Activated CD4-positive, alpha-beta T cell treated with anti-CD3 and anti-CD28 coated beads, Interleukin-2, amount 50 U/mL, for 4 hours (primary cell): Measurements from ENCODE around the gene STK40.

Experiments used
- DNase-seq, 2 experiments: peaks; one replicate each; pipeline ENCODE4 v3.0.0-alpha.2; 2020

STK40 gene

GRCh38 chr1:36397378-36398230 is 11.9 kb upstream of the STK40 start, which contains the start of gene LSM10:
Gene LSM10 (minus strand): TSS chr1:36397908. CDS start chr1:36394129, 3,779 bp downstream.
- DNase-seq, result peak; percentile 89 to 90

DNA sequence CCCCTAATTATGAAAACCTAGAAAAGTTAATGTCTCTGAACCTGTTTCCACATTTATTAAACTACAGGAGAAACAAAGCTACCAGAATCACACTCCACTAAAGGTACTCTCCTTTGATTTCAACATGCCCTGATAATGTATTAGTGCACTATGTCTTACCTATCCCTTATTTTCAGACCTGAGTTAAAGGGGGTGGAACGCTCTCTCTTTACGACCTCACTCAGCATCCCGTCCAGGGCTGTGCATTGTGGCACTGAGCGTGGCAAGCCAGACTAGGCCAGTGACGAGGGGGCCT is 11.3 kb upstream of the STK40 start:
- no peak for DNase-seq

GRCh38 chr1:36396359-36396758 is 10.6 kb upstream of the STK40 start:
- no peak for DNase-seq

DNA sequence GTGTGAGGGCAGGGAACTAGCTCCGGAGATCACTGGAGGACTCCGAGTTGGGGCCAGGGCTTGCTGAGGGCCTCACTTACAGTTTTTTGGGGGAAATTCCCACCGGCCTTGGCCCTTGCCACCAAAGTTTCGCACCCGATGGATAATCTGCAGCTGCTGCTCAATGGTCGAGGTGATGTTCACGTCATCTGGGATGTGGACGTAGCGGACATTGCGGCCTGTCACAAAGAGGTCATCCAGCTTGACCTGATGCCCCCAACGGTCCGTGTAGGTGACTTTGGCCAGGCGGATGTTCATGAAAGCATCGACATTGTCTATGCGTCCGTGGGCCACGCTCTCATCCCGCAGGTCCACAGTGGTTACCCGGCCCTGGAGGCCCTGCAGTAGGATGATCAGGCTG is 8.0 kb upstream of the STK40 start:
- DNase-seq, result no peak

- DNase-seq, result no peak
Observed at GRCh38 chr1:36392836-36393235, 7.1 kb upstream of the STK40 start.

- no peak for DNase-seq
Observed at GRCh38 chr1:36391271-36391670, 5.5 kb upstream of the STK40 start.

DNA sequence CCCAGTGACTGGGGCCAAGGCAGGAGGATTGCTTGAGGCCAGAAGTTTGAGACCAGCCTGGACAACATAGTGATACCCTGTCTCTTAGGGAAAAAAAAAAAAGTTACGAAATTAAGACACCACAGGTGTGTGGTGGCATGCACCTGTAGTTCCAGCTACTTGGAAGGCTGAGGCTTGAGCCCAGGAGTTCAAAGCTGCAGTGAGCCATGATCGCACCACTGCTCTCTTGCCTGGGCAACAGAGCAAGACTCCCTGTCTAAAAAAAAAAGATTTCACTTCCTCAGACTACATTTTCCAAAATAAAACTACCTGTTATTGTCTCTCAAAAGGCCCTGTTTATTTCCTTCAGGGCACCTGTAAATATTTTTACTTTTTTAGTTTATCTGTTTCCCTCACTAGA is 4.7 kb upstream of the STK40 start:
- DNase-seq, result no peak

GRCh38 chr1:36389999-36390398 is 4.3 kb upstream of the STK40 start:
- DNase-seq, result no peak

- DNase-seq, result no peak
Observed at GRCh38 chr1:36389261-36389660, 3.5 kb upstream of the STK40 start.

DNA sequence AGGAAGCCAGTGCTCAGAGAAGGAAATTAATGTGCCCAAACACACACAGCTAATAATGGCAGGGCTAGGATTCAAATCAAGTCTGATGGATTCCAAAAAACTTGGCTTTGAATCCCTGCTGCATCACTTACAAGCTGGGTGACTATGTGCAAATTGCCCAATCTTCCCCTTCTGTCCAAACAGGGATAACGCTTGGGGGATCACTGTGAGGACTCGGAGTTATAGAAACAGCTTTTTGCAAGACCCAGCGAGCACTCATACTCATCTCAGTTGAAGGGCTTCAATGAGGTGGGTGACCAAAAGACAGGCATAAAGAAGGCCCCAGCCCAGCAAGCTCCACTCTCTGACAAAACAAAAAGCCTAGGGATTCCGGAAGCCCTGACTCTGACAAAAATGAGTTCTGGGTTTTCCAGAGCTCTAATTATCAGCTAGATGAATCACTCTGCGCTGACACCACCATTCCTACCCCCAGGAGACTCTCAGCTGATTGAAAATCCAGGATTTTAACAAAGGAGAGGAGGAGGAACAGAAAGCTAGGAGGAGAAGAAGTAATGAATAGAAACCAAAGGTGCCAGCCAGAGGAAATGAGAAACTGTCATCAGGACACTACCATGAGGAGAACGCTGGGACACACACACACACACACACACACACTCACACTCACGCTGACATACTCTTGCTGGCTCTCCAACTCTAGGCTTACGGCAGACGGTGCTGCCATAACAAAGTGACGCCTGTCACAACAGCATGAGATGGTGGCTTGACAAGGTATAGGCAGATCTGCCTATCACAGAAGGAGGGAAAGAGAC is 1.6 kb upstream of the STK40 start:
- no peak for DNase-seq

DNA sequence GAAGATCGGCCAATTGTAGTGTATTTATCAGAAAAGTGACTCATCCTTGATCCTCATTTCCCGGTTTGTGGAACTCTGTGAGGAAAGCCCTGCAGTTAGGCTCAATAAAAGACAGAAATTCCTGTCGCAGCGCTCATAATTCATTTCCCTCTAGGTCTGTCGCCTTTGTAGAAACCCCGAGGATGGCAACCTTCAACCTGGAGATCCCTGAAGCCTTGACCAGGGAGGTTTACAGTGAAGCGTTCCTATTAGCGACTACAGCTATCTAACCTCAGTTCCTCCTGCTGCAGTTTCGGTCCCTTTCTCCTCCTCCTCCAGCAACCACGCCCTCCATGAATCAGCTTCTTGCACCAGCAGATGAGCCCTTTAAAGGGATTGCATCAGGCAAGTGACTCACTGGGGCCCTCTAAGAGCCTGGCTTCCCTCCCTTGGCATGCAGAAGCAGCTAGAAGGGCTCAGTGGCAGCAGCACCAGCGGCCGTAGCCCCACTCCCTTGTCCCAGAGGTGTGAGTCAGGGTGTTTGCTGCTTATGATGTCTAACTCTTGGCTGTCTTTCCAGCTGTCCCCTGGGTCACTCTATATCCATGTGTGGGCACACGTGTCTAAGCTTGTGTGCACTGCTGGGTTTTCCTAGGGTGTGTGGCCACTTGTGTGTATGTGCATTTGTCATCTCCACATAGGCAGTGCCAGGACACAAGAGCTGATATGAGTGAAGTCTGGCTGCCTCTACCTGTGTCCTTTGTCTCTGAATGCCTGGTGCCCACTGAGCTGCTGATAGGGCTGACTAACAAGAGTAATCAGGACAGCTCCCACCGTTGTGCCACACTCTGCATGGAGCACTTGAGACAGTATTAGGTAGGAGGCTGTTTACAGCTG is 779 bp upstream of the STK40 start:
- peak; percentile 89 to 92 for DNase-seq

DNA sequence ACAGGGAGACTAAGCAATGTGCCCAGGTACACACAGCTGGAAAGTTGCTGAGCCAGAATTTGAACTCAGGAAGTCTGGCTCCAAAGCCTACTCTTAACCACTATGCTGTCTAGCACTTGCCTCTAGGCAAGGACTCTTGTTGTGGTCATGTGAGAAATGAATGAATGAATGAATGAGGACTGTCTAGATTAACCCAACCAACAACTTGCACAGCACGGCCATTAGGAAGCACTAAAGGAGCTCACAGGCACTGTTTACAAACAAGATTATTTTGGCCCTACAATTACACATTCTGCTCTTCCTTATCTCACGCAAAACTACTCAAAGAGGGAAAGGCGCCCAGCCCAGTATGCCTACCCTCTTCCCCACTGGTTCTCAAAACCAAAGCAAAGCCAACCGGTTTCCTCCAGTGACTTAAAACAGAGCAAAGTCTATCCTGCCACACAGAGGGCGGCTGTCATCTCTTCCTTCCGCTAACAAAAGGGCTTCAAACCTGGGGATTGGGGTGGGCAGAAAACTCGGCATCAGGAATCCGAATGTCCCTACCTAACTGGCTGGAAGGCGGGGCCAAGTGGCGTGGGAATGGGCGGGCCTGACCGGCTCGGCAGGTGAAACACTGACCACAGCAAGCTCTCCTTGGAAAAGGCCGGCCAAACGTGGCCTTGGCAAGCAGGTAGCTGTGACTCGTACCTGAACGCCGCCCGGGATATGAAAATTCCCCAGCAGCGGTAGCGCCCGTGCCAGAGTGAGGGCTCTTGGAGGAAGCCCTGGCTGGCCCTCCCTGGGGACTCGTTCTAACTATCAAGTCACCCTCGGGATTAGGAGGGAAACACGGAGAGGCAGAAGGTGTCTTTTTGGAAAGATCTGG is 948 bp downstream of the STK40 start:
- DNase-seq, result peak in 1 of 2 experiments; percentile 13

- no peak for DNase-seq
Observed at GRCh38 chr1:36383240-36383639, 2.5 kb downstream of the STK40 start.

GRCh38 chr1:36382669-36383068 is 3.1 kb downstream of the STK40 start:
- no peak for DNase-seq

- DNase-seq, result no peak
Observed at GRCh38 chr1:36382231-36382630, 3.5 kb downstream of the STK40 start.

- no peak for DNase-seq
Observed at GRCh38 chr1:36381405-36381804, 4.3 kb downstream of the STK40 start.

DNA sequence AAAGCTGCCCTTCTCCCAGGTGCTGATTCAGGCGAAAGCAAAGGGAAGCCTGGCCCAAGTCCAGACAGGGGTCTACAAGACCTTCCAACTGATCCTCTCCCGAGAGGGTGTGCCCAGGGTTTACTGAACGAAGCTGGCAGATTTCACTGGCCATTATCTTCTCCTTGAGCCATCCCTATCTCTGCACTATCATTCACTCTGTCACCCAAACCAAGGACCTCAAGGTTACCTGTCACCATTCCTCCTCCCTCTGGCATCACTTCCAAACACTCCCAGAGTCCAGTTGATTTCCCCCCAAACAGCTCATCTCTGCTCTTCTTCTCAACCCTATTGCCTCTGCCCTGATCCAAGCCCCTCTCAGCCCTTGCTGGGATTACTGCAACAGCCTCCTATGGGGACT is 4.9 kb downstream of the STK40 start:
- DNase-seq, result no peak

DNA sequence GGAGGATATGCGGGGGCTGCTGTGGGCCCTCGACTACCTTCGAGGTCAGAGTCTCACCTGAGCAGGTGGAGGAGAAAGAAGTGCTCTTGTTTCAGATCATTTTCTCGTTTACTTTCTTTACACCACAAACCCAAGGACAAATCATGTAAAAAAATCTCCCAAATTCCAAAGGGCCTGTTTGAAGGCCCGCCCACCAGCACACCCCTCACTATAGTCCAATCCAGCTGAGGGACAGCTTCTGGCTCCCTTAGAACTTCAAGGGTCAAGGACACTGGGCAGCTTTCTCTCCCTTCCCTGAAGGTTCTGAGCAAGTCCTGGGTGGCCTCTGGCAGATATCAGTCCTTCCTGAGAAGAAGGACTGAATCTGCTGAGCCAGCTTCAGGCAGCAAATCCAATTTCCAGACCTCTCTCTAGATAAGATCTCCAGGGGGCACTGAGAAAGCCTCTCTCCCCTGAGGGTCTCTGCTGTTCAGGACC is 5.5 kb downstream of the STK40 start:
- no peak for DNase-seq

DNA sequence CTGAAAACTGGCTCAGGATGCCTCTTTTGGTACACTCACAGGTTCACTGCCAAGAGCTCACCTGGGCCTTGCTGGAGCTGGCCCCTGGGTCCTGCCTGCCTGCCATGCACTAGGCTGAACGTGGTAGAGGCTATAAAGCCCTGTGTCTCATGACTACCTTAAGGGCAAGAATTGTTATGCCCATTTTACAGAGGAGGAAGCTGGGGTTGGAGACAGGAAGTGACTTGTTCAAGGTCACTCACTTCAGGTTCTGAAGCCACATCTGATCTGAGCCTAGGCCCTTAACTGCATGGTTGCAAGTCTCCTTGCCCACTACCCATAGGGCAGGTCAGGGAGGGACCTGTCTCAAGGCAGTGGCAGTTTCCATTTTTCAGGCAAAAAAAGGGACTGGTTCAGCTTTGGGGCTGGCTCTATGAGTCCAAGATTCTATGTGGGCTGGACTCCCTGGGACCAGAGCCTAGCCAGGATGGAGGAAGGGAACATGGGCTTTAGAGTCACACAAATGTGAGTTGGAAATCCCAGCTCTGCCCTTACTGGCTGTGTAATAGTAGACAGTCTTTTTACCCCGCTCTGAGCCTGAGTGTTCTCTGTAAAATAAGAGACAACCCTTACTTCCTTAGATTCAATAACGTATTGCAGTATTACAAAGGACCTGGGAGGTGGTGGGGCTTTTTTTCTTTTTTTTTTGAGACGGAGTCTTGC is 7.8 kb downstream of the STK40 start:
- DNase-seq, result no peak

DNA sequence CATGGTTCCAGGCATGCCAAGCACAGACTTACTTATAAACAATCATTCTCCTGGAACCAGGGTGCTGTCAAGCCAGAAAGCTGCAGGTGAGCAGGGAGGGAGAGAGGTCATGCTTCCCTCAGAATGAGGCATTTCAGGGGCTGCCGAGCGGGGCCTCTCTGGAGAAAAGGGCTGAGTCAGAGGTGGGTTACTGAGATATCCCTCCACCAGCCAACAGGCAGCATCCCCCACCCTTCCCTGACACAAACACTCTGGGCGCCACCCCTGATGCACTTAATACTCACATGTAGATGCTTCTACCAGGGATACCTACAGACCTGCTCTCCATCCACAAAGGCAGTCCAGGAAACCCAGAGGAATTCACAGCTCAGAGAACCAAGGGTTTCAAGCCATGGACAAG is 13.1 kb downstream of the STK40 start:
- no peak for DNase-seq
